HG02571 (cell line): ENCODE data around the gene STK39.

Experiments used
- ATAC-seq: cut with Tn5 transposase; IDR thresholded peaks from one replicate; pipeline ENCODE4 v1.9.1; 2021; ENCODE audit warnings: mild to moderate bottlenecking, moderate library complexity; ENCODE audit not compliant: unreplicated experiment

The STK39 gene

GRCh38 chr2:168185583-168186274 lies 61.7 kb downstream of the STK39 start:
- no peak for ATAC-seq

GRCh38 chr2:168184681-168185513 lies 62.5 kb downstream of the STK39 start:
- no peak for ATAC-seq

GRCh38 chr2:168183308-168183997 lies 63.9 kb downstream of the STK39 start:
- ATAC-seq = no peak

GRCh38 chr2:168182550-168183249 lies 64.7 kb downstream of the STK39 start:
- no peak for ATAC-seq

- ATAC-seq = no peak
These were observed 65.6 kb downstream of the STK39 start for GRCh38 chr2:168181825-168182224.

- ATAC-seq = no peak
These were observed 66.5 kb downstream of the STK39 start for GRCh38 chr2:168180914-168181313.

- ATAC-seq = no peak
These were observed 66.9 kb downstream of the STK39 start for GRCh38 chr2:168180483-168180882.

- no peak for ATAC-seq
These were observed 67.8 kb downstream of the STK39 start for GRCh38 chr2:168179592-168179991.

GRCh38 chr2:168178520-168179324 lies 68.7 kb downstream of the STK39 start:
- ATAC-seq = no peak

- no peak for ATAC-seq
These were observed 71.0 kb downstream of the STK39 start for GRCh38 chr2:168176402-168176801.

GRCh38 chr2:168175469-168175868 lies 71.9 kb downstream of the STK39 start:
- ATAC-seq = no peak

- no peak for ATAC-seq
These were observed 72.6 kb downstream of the STK39 start for GRCh38 chr2:168174756-168175155.

GRCh38 chr2:168172071-168172470 lies 75.3 kb downstream of the STK39 start:
- no peak for ATAC-seq

- ATAC-seq = no peak
These were observed 76.2 kb downstream of the STK39 start for GRCh38 chr2:168171059-168171762.

- no peak for ATAC-seq
These were observed 78.2 kb downstream of the STK39 start for GRCh38 chr2:168169097-168169745.

GRCh38 chr2:168167511-168168263 lies 79.7 kb downstream of the STK39 start:
- ATAC-seq = no peak

- ATAC-seq = no peak
These were observed 80.4 kb downstream of the STK39 start for GRCh38 chr2:168166902-168167510.
